GM19023 (cell line): ENCODE data around the gene TTC24.

Source experiments
- ATAC-seq: cut with Tn5 transposase; IDR thresholded peaks from one replicate; pipeline ENCODE4 v1.9.1; 2021; ENCODE audit warnings: mild to moderate bottlenecking, moderate library complexity; ENCODE audit not compliant: unreplicated experiment

TTC24 gene

DNA sequence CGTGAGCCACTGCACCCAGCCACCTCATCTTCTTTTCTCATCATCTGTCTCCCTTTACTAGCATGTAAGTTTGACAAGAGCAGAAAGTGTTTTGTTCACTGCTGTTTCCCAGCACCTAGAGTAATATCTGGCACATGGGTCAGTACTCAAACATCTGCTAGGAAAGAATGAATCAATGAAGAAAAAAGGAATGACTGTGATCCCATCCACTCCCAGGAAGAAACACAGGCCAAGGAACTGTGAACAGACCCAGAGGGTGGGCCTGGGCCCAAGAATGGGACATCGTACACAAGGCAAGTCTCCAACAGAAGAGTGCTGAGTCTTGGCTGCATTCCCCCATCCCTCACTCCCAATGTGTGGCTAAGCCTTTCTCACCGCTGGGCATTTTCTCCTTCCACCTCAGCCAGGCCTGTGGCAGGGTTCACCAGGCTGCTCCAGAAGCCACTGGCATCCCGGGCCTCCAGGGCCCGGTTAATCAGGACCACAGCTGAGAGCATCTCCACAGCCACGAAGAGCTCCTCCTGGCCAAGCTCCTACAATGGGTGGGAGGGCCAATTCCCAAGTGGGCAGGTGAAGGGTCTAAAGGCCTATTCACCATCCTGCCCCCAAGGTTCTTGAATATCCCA, 25.6 kb upstream of the TTC24 start:
- ATAC-seq, result no peak

DNA sequence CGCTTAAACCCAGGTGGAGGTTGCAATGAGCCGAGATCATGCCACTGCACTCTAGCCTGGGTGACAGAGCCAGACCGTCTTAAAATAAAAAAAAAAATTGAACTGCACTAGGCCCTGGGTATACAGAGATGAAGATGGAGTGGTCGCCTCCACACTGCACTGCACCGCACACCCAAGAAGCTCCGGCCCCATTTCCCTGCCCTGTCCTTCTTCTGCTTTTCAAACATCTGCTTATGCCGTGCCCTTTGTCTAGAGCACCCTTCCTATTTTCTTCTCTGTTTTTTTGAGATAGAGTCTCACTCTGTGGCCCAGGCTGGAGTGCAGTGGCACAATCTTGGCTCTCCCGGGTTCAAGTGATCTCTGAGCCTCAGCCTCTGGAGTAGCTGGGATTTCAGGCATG, 24.6 kb upstream of the TTC24 start:
- ATAC-seq, result no peak

DNA sequence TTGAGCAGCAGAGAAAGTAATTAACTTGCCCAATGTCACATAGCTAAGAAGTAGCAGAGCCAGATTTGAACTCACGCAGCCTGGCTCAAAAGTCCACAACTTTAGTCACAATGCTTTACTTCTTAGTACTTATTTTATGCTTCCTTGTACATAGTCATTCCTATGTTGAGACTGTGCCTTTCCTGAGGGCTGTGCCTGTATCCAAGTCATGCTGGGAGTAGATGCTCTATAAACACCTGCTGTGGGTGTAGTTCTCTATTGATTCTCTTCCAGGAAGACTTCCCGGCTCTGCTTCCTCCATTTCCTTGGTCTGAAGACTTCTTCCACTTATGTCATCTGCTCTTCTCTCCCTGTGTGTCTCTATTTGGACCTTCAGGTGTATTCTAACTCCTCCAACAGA, 23.8 kb upstream of the TTC24 start:
- no peak for ATAC-seq

DNA sequence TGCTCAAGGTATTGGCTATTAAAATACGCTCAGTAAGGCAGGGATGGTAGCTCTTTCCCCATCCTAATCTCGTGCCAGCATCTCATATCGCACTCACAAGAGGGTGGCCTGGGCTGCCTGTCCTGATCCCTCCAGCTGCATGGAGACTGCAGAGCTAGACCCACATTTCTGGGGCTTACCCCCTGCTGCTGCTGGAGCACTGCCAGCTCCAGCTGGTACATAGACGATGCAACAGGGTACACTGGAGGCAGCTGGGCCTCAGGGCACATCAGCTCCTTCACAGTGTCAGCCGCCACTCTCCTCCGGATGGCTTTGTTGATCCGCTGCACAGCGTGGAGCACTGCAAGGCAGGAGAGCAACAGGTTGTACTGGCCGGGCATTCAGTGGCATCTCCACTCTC, 23.2 kb upstream of the TTC24 start:
- ATAC-seq, result no peak

DNA sequence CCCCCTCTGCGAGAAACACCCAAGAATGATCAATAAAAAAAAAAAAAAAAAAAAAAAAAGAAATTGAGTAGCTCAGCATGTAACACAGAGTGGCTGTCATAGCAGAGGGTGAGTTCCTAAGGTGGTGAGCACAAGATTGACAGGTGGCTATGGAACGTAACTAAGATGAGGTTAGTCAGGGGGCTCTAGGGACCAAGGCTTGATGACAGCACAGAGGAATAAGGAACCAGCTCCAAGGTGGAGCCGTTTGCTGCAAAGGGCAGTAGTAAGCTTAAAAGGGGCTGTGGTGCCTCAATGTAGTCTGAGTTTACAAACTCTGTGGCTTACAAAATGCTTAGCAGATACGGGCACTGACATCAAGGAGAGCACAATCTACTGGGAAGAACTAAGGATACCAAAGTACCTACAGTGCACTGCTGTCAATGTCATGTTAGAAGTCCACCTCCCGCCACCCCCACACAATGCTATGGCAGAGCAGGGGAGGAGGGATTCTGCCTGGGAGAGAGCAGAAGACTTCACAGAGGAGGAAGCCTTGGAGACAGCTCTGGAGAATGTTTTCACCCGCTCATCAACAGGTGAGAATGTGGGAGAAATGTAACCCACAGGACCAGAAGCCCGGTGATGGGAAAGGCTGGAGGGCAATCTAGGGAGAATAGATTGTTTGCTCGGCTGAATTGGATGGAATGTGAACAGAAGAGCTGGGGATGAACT, 20.3 kb upstream of the TTC24 start:
- ATAC-seq, result no peak

DNA sequence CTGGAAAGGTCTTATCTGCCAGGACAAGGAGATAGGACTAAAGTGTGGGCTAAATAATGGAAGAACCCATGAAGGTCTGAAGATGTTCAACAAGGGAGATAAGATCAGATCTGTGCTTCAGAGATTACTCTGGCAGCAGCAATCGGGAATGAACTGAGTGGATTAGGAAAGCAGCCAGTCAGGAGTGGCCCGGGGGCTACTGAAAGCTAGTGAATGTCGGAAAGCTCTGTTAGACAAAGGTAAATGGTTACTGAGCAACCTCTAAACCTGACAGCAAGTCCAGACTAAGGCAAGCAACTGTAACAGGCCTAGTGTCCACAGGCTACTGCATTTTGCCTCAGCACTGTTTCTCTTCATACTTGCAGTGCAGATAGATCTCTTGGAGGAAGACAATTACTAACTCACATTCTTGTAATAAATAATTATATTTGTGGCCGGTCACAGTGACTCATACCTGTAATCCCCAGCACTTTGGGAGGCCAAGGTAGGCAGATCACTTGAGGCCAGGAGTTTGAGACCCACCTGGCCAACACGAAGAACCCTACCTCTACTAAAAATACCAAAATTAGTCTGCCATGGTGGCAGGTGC, 19.6 kb upstream of the TTC24 start:
- ATAC-seq, result no peak

DNA sequence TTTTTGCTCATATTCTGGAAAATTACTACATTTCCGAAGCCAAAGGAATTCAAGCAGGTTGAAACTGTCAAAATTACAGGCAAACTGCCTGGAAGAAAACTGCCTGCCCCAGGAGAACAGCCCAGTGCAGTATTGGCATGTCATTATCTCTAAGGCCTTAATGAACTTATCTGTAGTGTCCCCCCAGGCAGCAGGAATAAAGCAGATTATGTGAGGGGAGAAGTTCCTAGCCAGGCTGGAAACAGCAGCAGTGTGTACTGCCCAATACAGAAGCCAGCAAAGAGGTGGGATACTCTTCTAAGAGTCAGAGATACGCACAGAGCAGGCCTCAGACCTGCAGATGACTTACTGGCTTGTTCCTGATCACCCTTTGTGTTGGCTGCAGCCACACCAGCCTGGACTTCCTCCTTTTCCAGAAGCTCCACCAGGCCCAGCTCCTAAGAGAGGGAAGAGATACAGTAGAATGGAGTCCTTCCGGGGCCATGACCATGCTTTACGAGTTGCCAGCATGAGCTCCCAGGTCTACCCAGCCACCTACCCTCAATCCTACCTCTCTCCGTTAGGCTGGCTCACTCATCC, 18.8 kb upstream of the TTC24 start:
- ATAC-seq, result no peak

DNA sequence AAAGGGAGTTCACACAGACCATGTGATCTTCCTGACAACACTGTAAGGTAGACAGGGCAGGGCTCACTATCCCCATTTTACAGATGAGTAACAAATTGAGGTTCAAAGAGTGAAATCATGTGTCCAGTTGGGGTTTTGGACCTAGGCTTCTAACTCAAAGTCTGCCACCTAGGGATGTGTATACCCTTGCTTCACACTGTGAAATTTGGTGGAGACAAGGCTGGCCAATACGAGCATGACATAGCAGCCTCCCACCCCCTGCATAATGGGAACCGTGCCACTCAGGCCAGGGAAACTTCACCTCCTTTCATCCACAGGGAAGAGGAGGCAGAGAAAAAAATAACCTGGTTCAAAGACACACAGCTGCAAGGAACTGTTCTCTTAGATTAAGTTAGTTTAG, 14.0 kb upstream of the TTC24 start:
- no peak for ATAC-seq

DNA sequence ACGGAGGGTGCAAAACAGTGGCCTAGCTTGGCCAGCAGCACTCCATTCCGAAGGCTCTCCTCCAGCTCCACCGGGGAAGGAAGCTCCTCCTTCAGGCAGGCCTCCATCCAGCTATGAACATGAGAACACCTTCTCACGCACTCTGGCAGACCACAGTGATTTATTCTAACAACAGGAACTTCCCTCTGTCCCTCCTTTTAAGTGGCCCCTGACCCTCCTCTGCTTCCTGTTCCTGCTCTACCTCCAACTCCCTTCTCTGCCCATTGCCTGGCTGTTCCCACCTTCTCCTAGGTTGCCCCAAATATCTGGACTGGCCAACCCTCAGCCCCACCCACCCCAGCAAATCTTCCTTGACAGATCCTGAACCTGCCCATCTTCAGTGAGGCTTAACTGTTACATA, 13.1 kb upstream of the TTC24 start:
- ATAC-seq, result no peak

DNA sequence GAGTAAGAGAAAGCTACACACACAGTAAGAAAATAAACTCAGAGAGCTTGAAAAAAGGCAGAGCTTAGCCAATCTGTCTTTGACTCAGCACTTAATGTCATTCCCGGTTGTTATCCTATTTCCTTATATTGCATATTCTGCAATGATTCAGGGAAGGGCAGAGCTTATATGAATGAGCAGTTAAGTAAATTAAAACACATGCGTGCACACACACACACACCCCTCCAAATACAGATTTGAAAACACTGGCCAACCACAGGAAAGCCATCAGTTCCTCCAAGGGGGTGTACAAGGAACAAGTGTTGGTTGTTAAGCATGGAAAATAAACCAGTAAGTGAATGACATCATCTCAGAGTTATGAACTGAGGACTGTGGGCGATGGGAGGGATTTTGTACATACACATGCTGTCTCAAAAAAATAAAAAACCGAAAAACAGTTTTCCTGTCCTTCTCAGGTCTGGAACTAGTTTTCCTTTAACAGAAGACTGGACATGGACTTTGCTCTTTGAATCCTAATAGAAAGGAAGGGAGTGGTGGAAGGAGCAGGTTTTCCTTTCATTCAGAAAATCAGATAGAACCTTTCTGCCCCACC, 8.2 kb upstream of the TTC24 start:
- ATAC-seq, result no peak

DNA sequence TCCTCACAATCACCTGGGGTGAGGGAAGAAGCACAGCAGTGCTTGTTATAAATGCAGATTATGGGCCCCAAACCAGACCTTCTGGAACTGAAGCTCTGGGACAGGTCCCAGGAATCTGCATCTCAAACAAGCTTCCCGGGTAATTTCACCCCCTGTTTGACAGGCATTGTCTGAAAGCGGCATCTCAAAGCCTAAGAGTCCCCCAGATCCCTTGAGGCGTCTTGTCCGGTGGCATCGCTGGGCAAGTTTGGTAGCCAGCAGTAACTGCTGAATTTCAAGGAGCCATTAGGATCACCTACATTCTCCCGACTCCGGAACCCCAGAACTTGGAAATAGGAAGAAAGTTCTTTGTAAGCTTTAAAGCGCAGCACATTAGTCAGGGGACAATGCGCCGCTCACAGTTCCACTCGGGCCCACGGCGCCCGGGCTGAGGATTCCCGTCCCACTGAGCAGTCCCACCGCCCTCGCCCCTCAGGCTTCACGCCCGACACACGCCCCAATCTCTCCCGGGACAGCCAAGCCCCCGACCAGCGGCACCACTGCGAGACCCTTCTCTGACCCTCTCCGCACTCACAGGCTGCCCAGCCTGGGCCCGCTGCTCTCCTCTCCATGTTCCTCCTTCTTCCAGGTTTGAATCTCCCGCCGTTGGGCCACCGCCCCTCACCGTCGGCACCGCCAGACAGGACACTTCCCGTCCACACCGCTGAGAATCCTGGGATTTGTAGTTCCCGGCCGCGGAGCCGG, 7.4 kb upstream of the TTC24 start, which contains the start of gene IQGAP3:
IQGAP3 (minus strand) TSS at position 647 of the 744 bp plus-strand sequence; CDS start at position 611, 36 bp downstream.
- ATAC-seq, result peak; percentile 88

DNA sequence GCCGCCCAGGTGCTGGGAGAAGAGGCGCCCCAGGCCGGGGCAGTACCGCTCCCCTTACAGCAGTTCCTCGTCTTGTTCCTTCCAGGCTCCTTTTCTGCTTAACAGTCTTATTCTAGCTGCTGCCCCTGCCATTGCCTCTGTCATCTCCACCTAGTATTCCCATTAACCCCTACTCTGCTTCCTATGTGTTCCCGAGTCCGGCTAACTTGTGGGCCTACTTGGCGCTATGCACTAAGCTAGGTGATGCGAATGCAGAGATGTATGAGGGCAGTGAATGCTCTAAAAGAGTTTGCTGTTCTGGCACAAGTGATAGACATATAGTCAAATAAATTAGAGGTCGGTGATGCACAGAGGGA, 6.9 kb upstream of the TTC24 start:
- no peak for ATAC-seq

DNA sequence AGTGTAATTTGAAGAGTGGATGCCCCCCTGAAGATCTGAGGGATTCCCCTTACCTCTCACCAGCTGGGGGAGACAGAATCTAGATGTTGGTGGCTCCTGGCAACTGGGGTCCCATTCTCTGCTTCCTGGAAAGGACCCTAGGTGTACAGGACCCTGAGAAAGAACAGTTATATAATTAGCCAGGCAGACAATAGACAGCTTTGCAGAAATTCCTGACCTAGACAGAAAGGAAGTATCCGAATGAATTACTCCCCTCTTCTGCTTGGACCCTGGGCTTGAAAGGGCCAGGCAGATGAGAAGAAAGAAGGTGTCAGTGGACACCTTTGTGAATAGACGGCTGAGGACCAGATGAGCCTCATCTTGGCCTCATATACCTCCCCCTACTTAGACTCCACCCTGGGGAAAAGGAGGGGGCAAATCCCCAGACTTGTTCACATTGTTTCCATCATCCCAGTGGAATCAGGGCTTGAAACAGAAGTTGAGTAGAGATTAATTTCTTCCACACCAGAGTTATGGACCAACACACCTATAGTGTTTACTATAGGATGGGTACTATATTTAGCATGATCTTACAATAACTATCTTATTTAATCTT, 5.4 kb upstream of the TTC24 start:
- no peak for ATAC-seq

DNA sequence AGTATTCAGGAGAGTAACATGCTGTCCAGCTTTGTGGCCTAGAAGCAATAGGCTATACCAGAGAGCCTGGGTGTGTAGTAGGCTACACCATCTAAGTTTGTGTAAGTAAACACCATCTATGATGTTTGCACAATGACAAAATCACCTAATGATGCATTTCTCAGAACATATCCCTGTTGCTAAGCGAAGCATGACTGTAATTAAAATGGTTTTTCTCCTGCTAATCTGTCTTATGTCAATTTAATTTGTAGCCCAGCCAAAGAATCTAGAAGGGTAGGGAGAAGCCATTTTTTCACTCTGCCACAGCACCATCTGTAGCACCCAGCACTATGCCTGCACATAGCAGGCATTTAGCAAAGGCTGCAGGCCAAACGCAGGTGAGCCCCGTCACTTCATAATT, 2.0 kb upstream of the TTC24 start:
- no peak for ATAC-seq

DNA sequence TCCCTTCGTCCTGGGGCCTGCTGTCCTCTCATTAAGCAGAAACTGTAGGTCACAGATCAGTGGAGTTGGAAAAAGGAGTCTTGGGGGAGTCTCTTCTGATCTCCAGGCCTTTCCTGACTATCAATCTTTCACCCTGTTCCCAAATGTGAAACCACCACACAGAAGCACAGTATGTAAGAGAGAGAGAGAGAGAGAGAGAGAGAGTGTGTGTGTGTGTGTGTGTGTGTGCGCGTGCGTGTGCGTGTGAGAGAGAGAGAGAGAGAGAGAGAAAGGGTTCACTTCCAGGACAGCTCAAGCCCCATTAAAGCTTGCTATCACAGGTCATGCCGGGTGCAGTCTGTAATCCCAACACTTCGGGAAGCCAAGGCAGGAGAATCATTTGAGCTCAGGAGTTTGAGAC, 1.5 kb upstream of the TTC24 start:
- no peak for ATAC-seq

DNA sequence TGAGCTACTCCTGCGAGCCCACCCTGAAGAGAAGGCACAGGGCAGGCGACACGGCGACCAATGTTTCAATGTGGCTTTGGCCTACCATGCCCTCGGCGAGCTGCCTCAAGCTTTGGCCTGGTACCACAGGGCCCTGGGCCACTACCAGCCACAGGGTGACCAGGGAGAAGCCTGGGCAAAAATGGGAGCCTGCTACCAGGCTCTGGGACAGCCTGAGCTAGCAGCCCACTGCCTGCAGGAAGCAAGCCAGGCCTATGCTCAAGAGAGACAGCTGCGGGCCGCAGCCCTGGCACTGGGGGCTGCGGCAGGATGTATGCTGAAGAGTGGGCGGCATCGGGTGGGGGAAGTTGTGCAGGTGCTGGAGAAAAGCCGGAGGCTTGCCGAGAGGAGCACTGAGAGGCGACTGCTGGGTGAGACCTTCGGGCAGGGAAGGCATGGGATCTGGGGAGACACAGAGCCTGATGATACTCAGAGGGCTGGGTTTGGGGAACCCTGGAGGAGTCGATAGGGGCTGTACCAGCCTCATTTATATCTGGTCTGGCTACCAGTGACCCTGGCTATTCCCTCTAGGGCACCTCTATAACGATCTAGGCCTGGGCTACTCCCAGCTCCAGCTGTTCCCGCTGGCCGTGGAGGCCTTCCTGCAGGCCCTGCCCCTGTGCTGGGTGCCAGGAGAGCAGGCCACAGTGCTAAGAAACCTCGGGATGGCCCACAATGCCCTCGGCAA, 2.3 kb downstream of the TTC24 start:
- no peak for ATAC-seq

DNA sequence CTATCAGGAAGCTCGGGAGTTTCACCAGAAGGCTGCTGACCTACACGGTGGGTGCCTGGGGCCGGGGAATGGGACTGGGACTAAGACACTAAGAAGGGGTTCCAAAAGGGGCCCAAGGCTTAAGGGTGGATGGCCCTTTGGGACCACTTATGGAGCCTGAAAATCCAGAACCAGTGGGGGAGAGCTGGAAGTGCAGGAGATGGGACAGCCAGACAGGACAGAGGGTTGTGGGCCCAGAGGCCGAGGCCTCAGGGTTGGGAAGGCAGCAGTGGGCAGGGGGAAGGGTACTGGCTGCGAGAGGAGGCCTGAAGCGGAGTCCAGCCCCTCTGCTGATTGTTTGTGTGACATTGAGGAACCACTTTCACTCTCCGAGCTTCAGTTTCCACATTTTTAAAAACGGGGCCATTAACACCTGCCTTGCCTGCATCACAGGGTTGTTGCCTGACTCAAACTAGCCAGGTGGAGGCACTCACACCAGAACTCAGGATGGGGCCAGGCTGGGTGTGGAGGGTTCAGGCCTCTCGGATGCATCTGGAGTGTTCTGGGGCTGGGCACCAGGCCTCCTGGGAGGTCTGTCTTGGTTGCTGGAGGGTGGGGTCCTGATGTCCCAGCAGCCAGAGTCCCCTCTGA, 3.0 kb downstream of the TTC24 start:
- no peak for ATAC-seq

DNA sequence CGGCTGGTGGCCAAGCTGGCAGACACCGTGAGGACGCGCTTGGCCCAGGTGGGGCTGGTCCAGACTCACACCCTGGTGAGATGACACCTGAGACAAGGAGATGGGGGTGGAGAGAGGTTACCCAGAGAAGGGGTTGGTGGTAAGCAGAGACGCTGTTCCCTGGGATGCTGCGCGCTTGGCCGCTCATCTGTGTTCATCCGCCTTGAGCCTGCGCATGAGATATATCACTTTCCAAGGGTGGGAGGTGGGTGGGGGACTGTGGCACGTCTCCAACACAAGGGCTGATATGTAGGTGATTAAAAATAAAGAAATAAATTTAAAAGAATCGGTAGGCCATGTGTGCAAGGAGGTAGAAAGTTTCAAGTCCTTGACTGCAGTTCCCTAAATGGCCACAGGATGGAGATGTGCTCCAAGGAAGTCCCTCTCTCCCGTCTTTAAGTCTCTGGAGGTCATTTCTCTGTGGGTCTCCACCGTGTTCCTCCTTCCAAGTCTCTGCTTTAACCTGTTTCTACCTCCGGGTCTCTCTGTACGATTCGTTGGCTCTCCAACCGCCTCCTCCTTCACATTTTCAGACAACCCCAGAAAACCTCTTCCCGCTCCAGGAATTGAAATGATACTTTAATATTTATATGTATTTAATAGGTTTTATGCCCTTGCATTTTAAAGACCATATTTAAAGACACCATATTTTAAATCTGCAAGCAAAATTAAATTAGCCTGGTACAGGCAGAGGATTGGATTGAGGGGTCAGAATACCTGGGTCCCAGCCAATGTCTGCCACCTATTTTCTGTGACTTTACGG, 4.5 kb downstream of the TTC24 start:
- ATAC-seq, result no peak

DNA sequence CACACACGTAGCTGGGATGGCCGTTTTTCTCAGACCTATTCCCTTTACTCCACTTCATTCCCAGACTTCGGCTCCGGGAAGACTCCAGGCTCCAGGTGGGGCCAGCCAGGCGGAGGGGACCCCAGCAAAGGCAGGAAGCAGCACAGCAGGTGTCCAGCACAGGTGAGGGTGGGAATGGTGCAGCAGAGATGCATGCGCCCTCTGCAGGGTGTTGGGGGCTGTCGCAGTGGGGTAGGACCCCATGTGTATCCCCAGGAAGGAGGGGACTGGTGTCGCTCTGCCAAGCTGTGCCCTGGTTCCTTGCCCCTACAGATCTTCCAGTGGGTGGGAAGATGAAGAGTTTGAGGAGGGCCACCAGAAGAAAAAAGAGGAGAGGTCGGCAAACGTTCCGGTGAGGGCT, 5.3 kb downstream of the TTC24 start:
- ATAC-seq, result no peak
